GM19455 (cell line): Measurements from ENCODE around the gene ACP1.
"Not testable (repeated sequence)": the region's sequence is repeated elsewhere in the genome, so short reads cannot be mapped to it uniquely, and the experiment has no call there.

Experiments used
- ATAC-seq: cut with Tn5 transposase; IDR thresholded peaks from one replicate; pipeline ENCODE4 v1.9.1; 2021; ENCODE audit not compliant: unreplicated experiment

ACP1 gene

DNA sequence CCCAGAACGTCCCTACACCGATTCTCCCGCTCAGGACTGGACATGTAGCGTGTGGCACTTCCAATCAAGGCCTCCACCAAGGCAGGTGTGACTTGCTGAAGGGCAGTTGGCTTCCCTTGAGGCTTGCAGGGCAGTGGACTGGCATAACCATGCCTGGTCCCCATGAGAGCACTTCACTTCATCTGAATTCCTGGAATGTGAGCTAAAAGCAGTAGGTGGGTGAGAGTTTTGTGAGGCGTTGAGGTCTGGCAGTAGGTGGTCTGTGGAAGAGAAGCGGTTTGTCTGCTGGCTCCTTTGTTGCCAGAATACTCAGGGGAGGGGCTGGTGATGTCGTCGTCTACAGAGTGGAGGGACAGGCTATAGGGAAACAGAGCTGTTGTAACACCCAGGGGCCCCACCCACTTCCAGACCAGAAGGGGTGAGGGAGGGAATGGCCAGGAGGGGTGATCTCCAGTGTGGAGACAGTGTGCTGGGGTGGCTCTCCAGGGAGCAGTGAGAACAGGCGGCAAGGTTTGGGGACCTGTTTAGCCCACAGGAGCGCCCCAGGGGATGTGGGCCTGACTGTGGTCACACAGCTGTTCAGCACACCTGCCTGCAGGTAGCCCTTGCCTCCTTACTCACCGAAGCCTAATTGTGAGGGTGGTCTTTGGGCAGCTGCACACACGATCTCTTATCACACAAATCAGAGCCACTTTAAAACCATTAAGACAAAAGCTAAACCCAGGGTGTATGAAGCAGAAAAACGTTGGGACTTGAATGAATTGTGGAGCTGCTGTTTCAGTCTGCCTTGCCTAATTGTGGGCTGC, 44.6 kb downstream of the ACP1 start:
- ATAC-seq, result no peak

DNA sequence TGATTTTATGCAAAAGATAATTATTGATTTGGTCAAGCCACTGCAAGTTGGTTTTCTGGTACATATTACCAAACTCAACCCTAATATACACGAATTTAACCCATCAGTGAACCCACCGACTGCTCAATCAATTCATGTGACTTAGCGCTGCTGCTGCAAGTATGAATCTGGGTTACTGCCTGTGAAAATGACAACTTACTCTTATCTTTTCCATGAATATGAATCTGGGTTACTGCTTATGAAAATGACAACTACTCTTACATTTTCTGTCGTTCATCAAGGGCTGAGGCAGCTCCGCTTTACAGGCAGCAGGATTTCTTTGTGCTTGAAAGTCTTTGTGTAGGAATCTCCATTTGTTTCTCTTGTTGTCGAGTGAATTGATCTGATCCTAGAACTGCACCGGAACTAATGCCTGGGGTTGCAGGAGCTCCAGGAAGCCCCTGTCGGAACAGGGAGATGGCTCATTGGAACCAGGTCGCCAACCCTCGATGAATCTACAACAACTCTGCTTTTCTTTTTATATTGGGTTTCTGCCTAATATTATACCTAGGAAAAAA, 45.3 kb downstream of the ACP1 start:
- no peak for ATAC-seq

- no peak for ATAC-seq
These were observed 46.2 kb downstream of the ACP1 start for GRCh38 chr2:310994-311393.

GRCh38 chr2:313991-314390, 49.2 kb downstream of the ACP1 start:
- no peak for ATAC-seq

DNA sequence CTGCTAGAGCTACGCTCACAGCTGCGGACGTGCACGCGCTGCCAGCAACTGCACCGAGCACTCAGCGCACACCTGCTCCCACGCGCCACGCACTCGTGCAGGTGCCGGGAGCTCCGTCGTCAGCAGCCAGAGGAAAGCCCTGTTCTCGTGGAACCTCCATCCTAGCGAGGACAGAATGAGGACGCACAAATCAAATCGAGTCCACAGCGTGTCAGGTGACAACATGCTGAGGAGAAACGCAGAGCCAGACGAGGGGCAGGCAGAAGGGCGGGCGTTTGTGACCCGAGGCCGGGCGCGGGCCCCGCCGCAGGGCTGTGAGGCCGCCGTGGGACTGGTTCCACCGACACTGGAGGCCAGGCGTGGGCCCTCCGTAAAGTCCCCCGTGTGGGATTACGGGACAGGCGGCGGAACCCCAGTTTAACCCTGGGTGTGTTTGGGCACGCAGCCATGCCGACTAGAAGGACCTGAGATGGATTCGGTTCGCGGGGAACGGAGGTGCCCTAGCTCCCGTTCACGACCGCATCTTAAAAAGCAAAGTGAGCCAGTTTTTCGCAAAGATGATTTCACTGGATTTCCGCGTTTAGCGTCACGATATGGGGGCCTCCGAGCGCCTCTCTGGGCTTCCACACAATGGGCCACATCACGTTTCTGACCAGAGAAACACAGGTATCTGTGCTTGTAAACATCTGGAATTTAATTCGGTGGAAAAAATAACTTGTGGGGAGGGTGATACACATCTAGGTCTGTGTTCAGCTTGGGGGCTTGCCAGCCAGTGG, 50.0 kb downstream of the ACP1 start:
- no peak for ATAC-seq

- not testable (repeated sequence) for ATAC-seq
These were observed 51.2 kb downstream of the ACP1 start for GRCh38 chr2:315925-316324.

- no peak for ATAC-seq
These were observed 51.6 kb downstream of the ACP1 start for GRCh38 chr2:316381-316780.

GRCh38 chr2:317501-318424, 53.0 kb downstream of the ACP1 start:
- ATAC-seq, result no peak

- no peak for ATAC-seq
These were observed 54.4 kb downstream of the ACP1 start for GRCh38 chr2:319059-319600.

DNA sequence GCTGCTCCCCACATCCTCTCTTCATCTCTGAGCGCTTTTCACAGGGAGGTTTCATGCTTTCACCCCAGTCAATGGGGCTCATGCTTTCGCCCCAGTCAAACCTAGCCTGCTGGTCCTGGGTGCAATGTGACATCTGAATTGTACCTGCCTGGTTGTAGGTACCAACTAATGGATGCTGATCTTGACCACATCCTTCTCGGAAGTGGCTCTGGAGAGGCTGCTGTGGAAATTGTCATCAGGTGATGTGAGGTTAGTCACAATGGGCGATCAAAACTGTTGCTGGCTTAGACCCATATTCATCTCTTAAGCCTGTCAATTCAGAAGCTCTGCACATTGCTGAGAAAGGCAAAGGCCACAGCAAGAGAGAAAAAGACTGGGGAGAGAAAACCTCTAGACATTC, 55.8 kb downstream of the ACP1 start:
- ATAC-seq, result no peak

DNA sequence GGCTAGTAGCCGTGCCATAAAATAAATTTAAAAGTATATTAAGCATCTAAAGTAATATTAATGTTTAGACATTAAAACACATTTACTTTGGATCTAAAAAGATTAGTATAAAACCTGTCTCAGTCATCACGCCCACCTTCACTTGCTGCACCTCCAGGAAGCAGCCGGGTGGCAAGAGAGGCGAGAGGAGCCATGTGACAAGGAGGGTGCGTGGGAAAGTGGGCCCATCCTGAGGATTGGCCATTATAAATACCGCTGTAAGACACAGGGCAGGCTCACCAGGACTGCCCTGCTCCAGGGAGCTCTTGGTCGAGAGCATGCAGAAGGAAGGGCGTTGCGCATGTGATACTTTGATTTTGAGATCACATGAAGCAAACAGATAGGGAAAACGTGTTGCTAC, 57.6 kb downstream of the ACP1 start:
- ATAC-seq, result no peak

DNA sequence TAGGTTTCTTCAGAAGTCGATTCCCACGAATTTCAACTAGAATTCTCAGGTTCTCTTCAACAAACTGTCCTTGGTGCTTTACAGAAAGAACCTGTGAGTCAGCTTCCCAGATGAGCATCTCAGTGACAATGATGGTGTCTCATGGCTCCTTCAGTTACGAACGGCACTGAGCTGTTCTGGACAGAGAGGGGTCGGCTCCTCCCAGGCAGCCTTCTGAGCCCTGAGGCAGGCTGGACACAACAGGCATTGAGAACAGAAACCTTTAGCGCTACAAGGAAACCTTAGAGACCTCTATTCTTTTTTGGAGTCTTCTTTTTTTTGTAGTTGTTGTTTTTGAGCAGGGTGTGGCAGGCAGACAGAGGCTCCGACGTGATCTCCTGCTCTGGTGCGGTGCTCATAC, 58.3 kb downstream of the ACP1 start:
- no peak for ATAC-seq
